Esophagus squamous epithelium (tissue), 5 donors: ENCODE measurements around the gene RAPGEF1. TPM values are rescaled to one million over a fixed set of nuclear protein-coding genes. Genes with fewer than 3 reads are reported as not detected.

Experiments used
- DNase-seq: peaks from one replicate; lab custom pipeline; 2025; lab: John Stamatoyannopoulos, UW
- H3K27ac ChIP-seq, 4 donors: fragments of 200-600 bp; sonication (generic); one replicate each; pipeline ENCODE4 v1.5.1; 2016 to 2019; ENCODE audit warnings: mild to moderate bottlenecking in 1 of 4
- H3K27me3 ChIP-seq, 4 donors: fragments of 200-600 bp; sonication (generic); 1 replicate in 3 of 4; 2 replicates in 1 of 4; pipeline versions ENCODE4 v1.5.1 to v1.6.0; 2017 to 2021; ENCODE audit warnings: antibody characterized with exemption in 1 of 4
- H3K36me3 ChIP-seq, 3 donors: fragments of 200-600 bp; sonication (generic); one replicate each; pipeline ENCODE4 v1.5.1; 2016 to 2019
- H3K4me1 ChIP-seq, 3 donors: fragments of 200-600 bp; sonication (generic); one replicate each; pipeline ENCODE4 v1.5.1; 2017 to 2019
- H3K4me3 ChIP-seq, 4 donors: fragments of 200-600 bp; sonication (generic); 1 replicate in 3 of 4; 2 replicates in 1 of 4; pipeline ENCODE4 v1.5.1; 2016 to 2019; ENCODE audit warnings: mild to moderate bottlenecking in 2 of 4, moderate library complexity in 1 of 4
- H3K9me3 ChIP-seq, 3 donors: fragments of 200-600 bp; sonication (generic); one replicate each; pipeline ENCODE4 v1.5.1; 2016 to 2019
- POLR2A ChIP-seq, 4 donors: fragments of 450-650 bp; IDR thresholded peaks; one replicate each; pipeline ENCODE4 v1.6.1; 2017; ENCODE audit warnings: antibody characterized with exemption in 4 of 4, mild to moderate bottlenecking in 4 of 4, moderate library complexity in 3 of 4
- WGBS, 2 donors: methylation state at CpG; one replicate each; pipeline ENCODE4 v1.1.5; 2018; 5-methylcytosine and 5-hydroxymethylcytosine counted together
- intact Hi-C: fragments of 100-400 bp; cut with DNase I; formaldehyde crosslinking; loops from one replicate; pipeline ENCODE4 v1.15.0; 2022
- total RNA-seq, 4 donors: library from RNA; depleted of rRNA; stranded (reverse); fragments of >200 nt; gene quantifications; one replicate each; pipeline ENCODE4 v1.1.0, GENCODE V29; 2016
- TF ChIP-seq, protein P1 (sequence below), 6 experiments: fragments of 450-650 bp in 4 of 6; fragments of 200-600 bp in 2 of 6; sonication (generic) in 2 of 6; IDR thresholded peaks; one replicate each; pipeline ENCODE4 v1.5.1; 2016 to 2019; ENCODE audit warnings: antibody characterized with exemption in 6 of 6, mild to moderate bottlenecking in 4 of 6, moderate library complexity in 4 of 6
- donor health status: DM: yes; HTN: yes; CAD: no.

Gene RAPGEF1
- total RNA-seq, 4 donors from 2014 or later = 12.2 to 40.4 (median 19.0) TPM

DNA sequence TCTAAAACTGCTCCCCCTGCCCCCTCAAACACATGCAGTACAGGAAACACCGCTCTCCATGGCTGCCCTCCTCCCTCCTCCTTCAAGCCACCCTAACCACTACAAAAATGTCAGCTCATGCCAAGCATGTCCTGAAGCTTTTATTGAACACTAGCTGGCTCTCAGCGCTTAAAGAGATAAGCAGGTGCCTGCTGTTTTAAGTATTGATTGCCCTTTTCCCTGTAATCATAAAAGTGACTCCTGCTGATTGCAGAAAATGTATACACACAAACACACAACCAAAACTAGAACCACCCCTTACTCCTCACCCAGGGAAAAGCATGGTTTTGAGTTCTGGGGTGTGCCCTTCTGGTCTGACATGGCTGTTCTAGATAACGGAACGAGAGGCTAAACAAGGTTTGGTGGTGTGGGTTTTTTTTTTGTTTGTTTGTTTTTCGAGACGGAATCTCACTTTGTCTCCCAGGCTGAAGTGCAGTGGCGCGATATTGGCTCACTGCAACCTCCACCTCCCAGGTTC, 205.1 kb downstream of the RAPGEF1 start:
- Histone ChIP-seq H3K27ac (no peak overlapping the region), H3K9me3 (no peaks in the 10 kb centered on the region), H3K36me3 (peaks cover under 1 to 2% (median 2%) of the 10 kb centered on the region in 3 donors), H3K4me3 (no peak overlapping the region), H3K27me3 (no peaks in the 10 kb centered on the region), H3K4me1 (peaks cover 6 to 15% (median 9%) of the 10 kb centered on the region in 3 donors)
- TF ChIP-seq, protein P1, sequence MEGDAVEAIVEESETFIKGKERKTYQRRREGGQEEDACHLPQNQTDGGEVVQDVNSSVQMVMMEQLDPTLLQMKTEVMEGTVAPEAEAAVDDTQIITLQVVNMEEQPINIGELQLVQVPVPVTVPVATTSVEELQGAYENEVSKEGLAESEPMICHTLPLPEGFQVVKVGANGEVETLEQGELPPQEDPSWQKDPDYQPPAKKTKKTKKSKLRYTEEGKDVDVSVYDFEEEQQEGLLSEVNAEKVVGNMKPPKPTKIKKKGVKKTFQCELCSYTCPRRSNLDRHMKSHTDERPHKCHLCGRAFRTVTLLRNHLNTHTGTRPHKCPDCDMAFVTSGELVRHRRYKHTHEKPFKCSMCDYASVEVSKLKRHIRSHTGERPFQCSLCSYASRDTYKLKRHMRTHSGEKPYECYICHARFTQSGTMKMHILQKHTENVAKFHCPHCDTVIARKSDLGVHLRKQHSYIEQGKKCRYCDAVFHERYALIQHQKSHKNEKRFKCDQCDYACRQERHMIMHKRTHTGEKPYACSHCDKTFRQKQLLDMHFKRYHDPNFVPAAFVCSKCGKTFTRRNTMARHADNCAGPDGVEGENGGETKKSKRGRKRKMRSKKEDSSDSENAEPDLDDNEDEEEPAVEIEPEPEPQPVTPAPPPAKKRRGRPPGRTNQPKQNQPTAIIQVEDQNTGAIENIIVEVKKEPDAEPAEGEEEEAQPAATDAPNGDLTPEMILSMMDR (IDR thresholded peaks at IDR 0.05) = no peak
- no peak for TF ChIP-seq POLR2A (IDR thresholded peaks at IDR 0.05)
- WGBS, 2 donors = 37 to 43% methylated on average over 6 to 8 of the region's 8 CpGs
- intact Hi-C loops = no loop called here
- DNase-seq = no peak

GRCh38 chr9:131530920-131531832, 208.7 kb downstream of the RAPGEF1 start, which contains the start of gene UCK1:
Gene UCK1, minus strand, starts transcription at chr9:131531263. Its CDS starts 89 bp downstream, at chr9:131531174.
- Histone ChIP-seq H3K36me3 (peaks cover 13 to 38% (median 24%) of the 10 kb centered on the region in 3 donors), H3K27ac (peak within 1 kb of the TSS; percentile 85 to 90 (median 87)), H3K4me1 (peaks cover 7 to 23% (median 12%) of the 10 kb centered on the region in 3 donors), H3K9me3 (no peaks in the 10 kb centered on the region), H3K4me3 (peak within 1 kb of the TSS; percentile 63 to 99 (median 90)), H3K27me3 (no peaks in the 10 kb centered on the region)
- DNase-seq = no peak
- WGBS, 2 donors = 0% methylated on average over 9 of the region's 103 CpGs; no CpG with 5 or more reads in 1 of the 2 donors
- peak in 3 of 4 donors; percentile 39 to 54 (median 40) for TF ChIP-seq POLR2A (IDR thresholded peaks at IDR 0.05)
- TF ChIP-seq, protein P1 (IDR thresholded peaks at IDR 0.05) = peak in 2 of 6 experiments; percentile 1 to 20
- intact Hi-C loops = no loop called here

- H3K4me3 ChIP-seq = peak overlapping the region; percentile 63 to 99 (median 90)
- intact Hi-C loops = no loop called here
- DNase-seq = no peak
These were observed 209.3 kb downstream of the RAPGEF1 start for GRCh38 chr9:131530546-131530919.

GRCh38 chr9:131529597-131530545, 210.0 kb downstream of the RAPGEF1 start:
- 64 to 90% methylated on average over 2 to 7 of the region's 24 CpGs for WGBS, 2 donors
- H3K9me3 ChIP-seq = no peaks in the 10 kb centered on the region
- no peaks in the 10 kb centered on the region for H3K27me3 ChIP-seq
- H3K4me1 ChIP-seq = peaks cover 7 to 23% (median 12%) of the 10 kb centered on the region in 3 donors
- H3K27ac ChIP-seq = peak overlapping the region; percentile 85 to 90 (median 87)
- peak overlapping the region; percentile 63 to 99 (median 90) for H3K4me3 ChIP-seq
- TF ChIP-seq, protein P1 (IDR thresholded peaks at IDR 0.05) = no peak
- TF ChIP-seq POLR2A (IDR thresholded peaks at IDR 0.05) = no peak
- H3K36me3 ChIP-seq = peaks cover 18 to 51% (median 30%) of the 10 kb centered on the region in 3 donors
- no peak for DNase-seq
- intact Hi-C loops = loop anchor here (10.0 kb wide), 1 partner anchor 215 kb away; the partner anchor contains the start of gene RAPGEF1

More at GRCh38 chr9:131530546-131530919, 209.3 kb downstream of the RAPGEF1 start:
- H3K4me1 ChIP-seq = peaks cover 7 to 23% (median 12%) of the 10 kb centered on the region in 3 donors
- TF ChIP-seq POLR2A (IDR thresholded peaks at IDR 0.05) = no peak
- TF ChIP-seq, protein P1 (IDR thresholded peaks at IDR 0.05) = peak in 1 of 6 experiments; percentile 5
- no peaks in the 10 kb centered on the region for H3K9me3 ChIP-seq
- H3K27ac ChIP-seq = peak overlapping the region; percentile 85 to 90 (median 87)
- H3K27me3 ChIP-seq = no peaks in the 10 kb centered on the region
- WGBS, 2 donors = no CpG with 5 or more reads among the region's 29 CpGs
- peaks cover 13 to 44% (median 24%) of the 10 kb centered on the region in 3 donors for H3K36me3 ChIP-seq
